Activated naive CD4-positive, alpha-beta T cell treated with anti-CD3 and anti-CD28 coated beads, Interleukin-2, amount 50 U/mL, for 24 hours (primary cell): Measurements from ENCODE around the gene FOXN1.

Source experiments
- H3K27ac Mint-ChIP-seq: one replicate; pipeline ENCODE4 v1.8.0; 2021; ENCODE audit warnings: mild to moderate bottlenecking, mixed read lengths
- H3K27me3 Mint-ChIP-seq: one replicate; pipeline ENCODE4 v1.8.0; 2021; ENCODE audit warnings: mixed read lengths
- H3K36me3 Mint-ChIP-seq: one replicate; pipeline ENCODE4 v1.8.0; 2021; ENCODE audit warnings: mixed read lengths
- H3K4me1 Mint-ChIP-seq: one replicate; pipeline ENCODE4 v1.8.0; 2021; ENCODE audit warnings: mixed read lengths
- H3K4me3 Mint-ChIP-seq: one replicate; pipeline ENCODE4 v1.8.0; 2021; ENCODE audit warnings: mild to moderate bottlenecking, mixed read lengths
- H3K9me3 Mint-ChIP-seq: one replicate; pipeline ENCODE4 v1.8.0; 2021; ENCODE audit warnings: mixed read lengths

FOXN1 gene

GRCh38 chr17:28491286-28491685 lies 14.9 kb upstream of the FOXN1 start:
- Mint-ChIP-seq H3K27ac (no peak overlapping the region), H3K27me3 (peaks cover 2% of the 10 kb centered on the region), H3K4me1 (no peaks in the 10 kb centered on the region), H3K9me3 (no peaks in the 10 kb centered on the region), H3K36me3 (no peaks in the 10 kb centered on the region), H3K4me3 (no peak overlapping the region)

GRCh38 chr17:28491860-28492259 lies 14.3 kb upstream of the FOXN1 start:
- H3K4me3 Mint-ChIP-seq: no peak overlapping the region
- no peaks in the 10 kb centered on the region for H3K9me3 Mint-ChIP-seq
- no peaks in the 10 kb centered on the region for H3K4me1 Mint-ChIP-seq

GRCh38 chr17:28492352-28493310 lies 13.5 kb upstream of the FOXN1 start:
- Mint-ChIP-seq H3K36me3 (no peaks in the 10 kb centered on the region), H3K27ac (no peak overlapping the region), H3K9me3 (no peaks in the 10 kb centered on the region), H3K4me1 (no peaks in the 10 kb centered on the region), H3K27me3 (peaks cover 2% of the 10 kb centered on the region), H3K4me3 (no peak overlapping the region)

More at GRCh38 chr17:28491860-28492259, 14.3 kb upstream of the FOXN1 start:
- H3K36me3 Mint-ChIP-seq: no peaks in the 10 kb centered on the region
- H3K27ac Mint-ChIP-seq: no peak overlapping the region
- peaks cover 2% of the 10 kb centered on the region for H3K27me3 Mint-ChIP-seq

GRCh38 chr17:28493460-28493859 lies 12.7 kb upstream of the FOXN1 start:
- Mint-ChIP-seq H3K36me3 (no peaks in the 10 kb centered on the region), H3K27ac (no peak overlapping the region), H3K27me3 (peaks cover 2% of the 10 kb centered on the region), H3K9me3 (no peaks in the 10 kb centered on the region), H3K4me3 (no peak overlapping the region), H3K4me1 (no peaks in the 10 kb centered on the region)

- no peaks in the 10 kb centered on the region for H3K4me1 Mint-ChIP-seq
- no peaks in the 10 kb centered on the region for H3K9me3 Mint-ChIP-seq
- peaks cover 2% of the 10 kb centered on the region for H3K27me3 Mint-ChIP-seq
- no peak overlapping the region for H3K27ac Mint-ChIP-seq
- no peak overlapping the region for H3K4me3 Mint-ChIP-seq
- no peaks in the 10 kb centered on the region for H3K36me3 Mint-ChIP-seq
Observed at GRCh38 chr17:28494445-28495188, 11.5 kb upstream of the FOXN1 start.

- no peaks in the 10 kb centered on the region for H3K36me3 Mint-ChIP-seq
- no peaks in the 10 kb centered on the region for H3K4me1 Mint-ChIP-seq
- no peak overlapping the region for H3K4me3 Mint-ChIP-seq
- H3K27me3 Mint-ChIP-seq: peaks cover 2% of the 10 kb centered on the region
- H3K9me3 Mint-ChIP-seq: no peaks in the 10 kb centered on the region
- peak overlapping the region; percentile 23 for H3K27ac Mint-ChIP-seq
Observed at GRCh38 chr17:28495635-28496034, 10.5 kb upstream of the FOXN1 start.

- no peak overlapping the region for H3K27ac Mint-ChIP-seq
- no peaks in the 10 kb centered on the region for H3K9me3 Mint-ChIP-seq
- no peaks in the 10 kb centered on the region for H3K27me3 Mint-ChIP-seq
- no peak overlapping the region for H3K4me3 Mint-ChIP-seq
- H3K36me3 Mint-ChIP-seq: no peaks in the 10 kb centered on the region
- no peaks in the 10 kb centered on the region for H3K4me1 Mint-ChIP-seq
Observed at GRCh38 chr17:28497931-28498330, 8.2 kb upstream of the FOXN1 start.

- Mint-ChIP-seq H3K4me3 (no peak overlapping the region), H3K27ac (no peak overlapping the region), H3K9me3 (no peaks in the 10 kb centered on the region), H3K4me1 (no peaks in the 10 kb centered on the region), H3K36me3 (no peaks in the 10 kb centered on the region), H3K27me3 (no peaks in the 10 kb centered on the region)
Observed at GRCh38 chr17:28498652-28499363, 7.3 kb upstream of the FOXN1 start.

GRCh38 chr17:28499364-28499664 lies 6.8 kb upstream of the FOXN1 start:
- H3K27ac Mint-ChIP-seq: no peak overlapping the region
- no peaks in the 10 kb centered on the region for H3K36me3 Mint-ChIP-seq
- H3K4me3 Mint-ChIP-seq: no peak overlapping the region
- H3K9me3 Mint-ChIP-seq: no peaks in the 10 kb centered on the region
- H3K4me1 Mint-ChIP-seq: no peaks in the 10 kb centered on the region
- peaks cover 2% of the 10 kb centered on the region for H3K27me3 Mint-ChIP-seq

- Mint-ChIP-seq H3K4me1 (no peaks in the 10 kb centered on the region), H3K4me3 (no peak overlapping the region), H3K36me3 (no peaks in the 10 kb centered on the region), H3K27ac (no peak overlapping the region), H3K27me3 (peaks cover 2% of the 10 kb centered on the region), H3K9me3 (no peaks in the 10 kb centered on the region)
Observed at GRCh38 chr17:28499684-28500357, 6.3 kb upstream of the FOXN1 start.

GRCh38 chr17:28500712-28501379 lies 5.3 kb upstream of the FOXN1 start:
- Mint-ChIP-seq H3K4me3 (no peak overlapping the region), H3K27me3 (peaks cover 2% of the 10 kb centered on the region), H3K4me1 (no peaks in the 10 kb centered on the region), H3K27ac (no peak overlapping the region), H3K9me3 (no peaks in the 10 kb centered on the region), H3K36me3 (no peaks in the 10 kb centered on the region)

- Mint-ChIP-seq H3K27ac (no peak overlapping the region), H3K36me3 (no peaks in the 10 kb centered on the region), H3K4me1 (no peaks in the 10 kb centered on the region)
Observed at GRCh38 chr17:28501421-28502284, 4.5 kb upstream of the FOXN1 start.

GRCh38 chr17:28503420-28503819 lies 2.7 kb upstream of the FOXN1 start:
- no peaks in the 10 kb centered on the region for H3K9me3 Mint-ChIP-seq
- H3K27me3 Mint-ChIP-seq: peaks cover 5% of the 10 kb centered on the region
- no peaks in the 10 kb centered on the region for H3K36me3 Mint-ChIP-seq
- H3K4me3 Mint-ChIP-seq: no peak overlapping the region
- no peaks in the 10 kb centered on the region for H3K4me1 Mint-ChIP-seq
- H3K27ac Mint-ChIP-seq: no peak overlapping the region

More at GRCh38 chr17:28501421-28502284, 4.5 kb upstream of the FOXN1 start:
- Mint-ChIP-seq H3K9me3 (no peaks in the 10 kb centered on the region), H3K4me3 (no peak overlapping the region), H3K27me3 (peaks cover 2% of the 10 kb centered on the region)

GRCh38 chr17:28506763-28507487 lies 777 bp downstream of the FOXN1 start:
- H3K4me3 Mint-ChIP-seq: no peak overlapping the region
- no peaks in the 10 kb centered on the region for H3K36me3 Mint-ChIP-seq
- H3K27ac Mint-ChIP-seq: no peak overlapping the region
- H3K9me3 Mint-ChIP-seq: no peaks in the 10 kb centered on the region
- H3K27me3 Mint-ChIP-seq: peaks cover 10% of the 10 kb centered on the region
- no peaks in the 10 kb centered on the region for H3K4me1 Mint-ChIP-seq
